Spleen (tissue), 11 donors: ENCODE measurements around the gene PRR23E. TPM values are rescaled to one million over a fixed set of nuclear protein-coding genes. Genes with fewer than 3 reads are reported as not detected.

ENCODE experiments used
- DNase-seq: peaks from one replicate; pipeline ENCODE4 v3.0.0-alpha.2; 2020
- H3K27ac ChIP-seq, 8 donors: fragments of 200-600 bp; sonication (generic) in 7 of 8; 1 replicate in 4 of 8; 2 replicates in 4 of 8; pipeline versions ENCODE4 v1.5.0 to v1.8.0; 2016 to 2021; ENCODE audit warnings: inconsistent platforms in 4 of 8, mild to moderate bottlenecking in 4 of 8, moderate library complexity in 1 of 8
- H3K27me3 ChIP-seq, 7 donors: fragments of 200-600 bp; sonication (generic) in 6 of 7; replicated peaks in 1 of 7; 1 replicate in 4 of 7; 2 replicates in 3 of 7; pipeline versions ENCODE4 v1.5.0 to v1.8.0; 2016 to 2021; ENCODE audit warnings: inconsistent platforms in 3 of 7, mild to moderate bottlenecking in 1 of 7
- H3K36me3 ChIP-seq, 6 donors: fragments of 200-600 bp; sonication (generic) in 5 of 6; 1 replicate in 4 of 6; 2 replicates in 2 of 6; pipeline versions ENCODE4 v1.5.0 to v1.8.0; 2016 to 2021; ENCODE audit warnings: inconsistent platforms in 2 of 6
- H3K4me1 ChIP-seq, 6 donors: fragments of 200-600 bp; sonication (generic) in 5 of 6; 1 replicate in 3 of 6; 2 replicates in 3 of 6; pipeline versions ENCODE4 v1.5.0 to v1.8.0; 2016 to 2021; ENCODE audit warnings: inconsistent platforms in 3 of 6
- H3K4me3 ChIP-seq, 8 donors: fragments of 200-600 bp; sonication (generic) in 7 of 8; 1 replicate in 4 of 8; 2 replicates in 4 of 8; pipeline versions ENCODE4 v1.5.0 to v1.8.0; 2016 to 2021; ENCODE audit warnings: inconsistent platforms in 4 of 8, mild to moderate bottlenecking in 4 of 8, moderate library complexity in 2 of 8
- H3K9me3 ChIP-seq, 8 donors: fragments of 200-600 bp; sonication (generic) in 7 of 8; 1 replicate in 4 of 8; 2 replicates in 4 of 8; pipeline versions ENCODE4 v1.5.0 to v1.8.0; 2016 to 2021; ENCODE audit warnings: inconsistent platforms in 4 of 8
- CTCF ChIP-seq, 11 experiments: fragments of 200-600 bp in 7 of 11; fragments of 450-650 bp in 4 of 11; sonication (generic) in 4 of 11; IDR thresholded peaks in 8 of 11; conservative IDR thresholded peaks in 3 of 11; 1 replicate in 7 of 11; 2 replicates in 4 of 11; pipeline versions ENCODE4 v1.4.0 to v1.8.0; 2016 to 2021; ENCODE audit warnings: antibody characterized with exemption in 11 of 11, inconsistent platforms in 4 of 11, mild to moderate bottlenecking in 1 of 11
- POLR2A ChIP-seq, 3 donors: fragments of 450-650 bp; IDR thresholded peaks; one replicate each; pipeline ENCODE4 v1.5.1; 2017; ENCODE audit warnings: antibody characterized with exemption in 3 of 3, mild to moderate bottlenecking in 1 of 3
- POLR2AphosphoS5 ChIP-seq, 3 donors: sonication (generic); formaldehyde crosslinking; IDR thresholded peaks; one replicate each; pipeline ENCODE4 v1.5.1; 2017; ENCODE audit warnings: antibody characterized with exemption in 3 of 3
- WGBS, 5 donors: extraction: QIAGEN DNeasy Blood & Tissue Kit in 3 of 5; methylation state at CpG; one replicate each; pipeline versions ENCODE4 v1.1.5 to v1.1.7; 2013 to 2018; 5-methylcytosine and 5-hydroxymethylcytosine counted together
- intact Hi-C: fragments of 100-400 bp; cut with DNase I; formaldehyde crosslinking; loops from one replicate; pipeline ENCODE4 v1.15.0; 2023; ENCODE audit warnings: low total_unique reads
- polyA plus RNA-seq, 3 donors: library from polyadenylated mRNA; stranded (reverse); fragments of 200-250 nt; gene quantifications; one replicate each; pipeline ENCODE4 v1.2.1, GENCODE V29; 2013
- total RNA-seq, 7 donors: library from RNA; depleted of rRNA in 3 of 7; stranded (reverse); fragments of >200 nt in 3 of 7; fragmentation: NEBNext Ultra II Directional in 4 of 7; extraction: Animal tissue kit (Norgen Biotek cat#: 25700) in 4 of 7; gene quantifications; one replicate each; pipeline versions ENCODE4 v1.1.0 to v1.2.1, GENCODE V29; 2016 to 2021
- donor health status: healthy with polysubstance abuse.
- donor health status: DM: no; HTN: no; CAD: no; lungs with moderate emphysema.
- donor health status: DM: no; HTN: no; CAD: no.
- donor health status: Bipolar disorder and iron deficiency.
- donor health status: healthy.
- donor health status: DM: no; HTN: no; CAD: no.
- donor health status: DM: yes; HTN: yes; CAD: no.

Gene PRR23E
- total and polyA plus RNA-seq, 10 donors, result not detected

DNA sequence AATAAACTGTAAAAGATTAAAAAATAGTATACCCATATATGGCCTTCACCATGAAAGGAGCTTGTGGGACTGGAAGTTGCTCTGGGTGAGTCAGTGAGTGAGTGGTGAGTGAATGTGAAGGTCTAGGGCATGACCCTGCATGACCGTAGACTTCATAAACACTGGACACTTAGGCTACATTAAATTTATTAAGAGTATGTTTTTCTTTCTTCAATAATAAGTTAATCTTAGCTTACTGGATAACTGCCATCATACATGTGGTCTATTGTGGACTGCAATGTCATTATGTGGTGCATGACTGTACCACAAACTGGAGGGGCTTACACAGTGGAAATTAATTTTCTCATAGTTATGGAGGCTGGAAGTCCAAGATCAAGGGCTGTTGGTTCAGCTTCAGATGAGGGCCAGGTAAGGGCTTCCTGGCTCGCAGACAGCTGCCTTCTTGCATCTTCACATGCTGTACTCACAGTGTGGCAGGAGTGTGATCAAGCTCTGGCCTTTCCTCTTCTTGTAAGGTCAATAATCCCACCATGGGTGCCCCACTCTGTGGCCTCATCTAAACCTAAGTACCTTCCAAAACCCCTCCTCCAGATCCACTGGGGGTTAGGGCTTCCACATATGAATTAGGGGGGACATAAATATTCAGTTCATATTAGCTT, 40.8 kb upstream of the PRR23E start:
- DNase-seq, result peak; percentile 21
- H3K27me3 ChIP-seq, result peaks cover 0 to 13% (median 0%) of the 10 kb centered on the region in 7 donors
- intact Hi-C loops, result no loop called here
- no peaks in the 10 kb centered on the region for H3K4me1 ChIP-seq
- H3K9me3 ChIP-seq, result no peaks in the 10 kb centered on the region
- H3K27ac ChIP-seq, result no peak overlapping the region
- no peak overlapping the region for H3K4me3 ChIP-seq
- no peaks in the 10 kb centered on the region for H3K36me3 ChIP-seq
- TF ChIP-seq POLR2A (IDR thresholded peaks at IDR 0.05), result no peak
- 64 to 91% (median 70%) methylated on average over 2 of the region's 2 CpGs for WGBS, 5 donors

GRCh38 chr3:127152684-127153505, 40.0 kb upstream of the PRR23E start:
- Histone ChIP-seq H3K36me3 (no peaks in the 10 kb centered on the region), H3K27ac (no peak overlapping the region), H3K4me1 (no peaks in the 10 kb centered on the region), H3K27me3 (peaks cover 0 to 21% (median 7%) of the 10 kb centered on the region in 7 donors), H3K4me3 (no peak overlapping the region), H3K9me3 (no peaks in the 10 kb centered on the region)
- WGBS, 5 donors, result 67 to 90% (median 83%) methylated on average over 8 to 10 of the region's 10 CpGs
- no peak for TF ChIP-seq POLR2AphosphoS5 (IDR thresholded peaks at IDR 0.05)
- no peak for TF ChIP-seq POLR2A (IDR thresholded peaks at IDR 0.05)
- TF ChIP-seq CTCF (IDR thresholded peaks at IDR 0.05 in 8 of 11, conservative IDR thresholded peaks at IDR 0.05 in 3 of 11), result no peak
- intact Hi-C loops, result no loop called here
- DNase-seq, result peak; percentile 40

DNA sequence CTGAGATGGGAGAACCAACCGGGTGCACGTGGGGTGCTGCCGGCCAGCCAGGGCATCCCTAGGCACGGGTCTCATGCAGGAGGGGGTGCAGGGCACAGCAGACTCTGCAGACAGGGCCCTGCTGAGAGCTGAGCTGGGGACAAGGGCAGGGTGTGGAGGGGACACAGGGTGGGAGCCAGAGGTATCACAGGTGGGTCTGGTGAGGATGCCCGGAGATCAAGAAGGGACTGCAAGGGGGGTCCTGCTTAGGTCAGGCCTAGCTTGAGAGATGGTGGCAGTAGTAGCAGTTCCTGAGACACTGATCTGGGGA, 39.5 kb upstream of the PRR23E start:
- peak; percentile 61 for DNase-seq
- Histone ChIP-seq H3K4me3 (no peak overlapping the region), H3K36me3 (no peaks in the 10 kb centered on the region), H3K27ac (no peak overlapping the region), H3K27me3 (peaks cover 0 to 26% (median 12%) of the 10 kb centered on the region in 7 donors), H3K4me1 (no peaks in the 10 kb centered on the region), H3K9me3 (no peaks in the 10 kb centered on the region)
- 71 to 90% (median 82%) methylated on average over 5 of the region's 5 CpGs for WGBS, 5 donors
- intact Hi-C loops, result no loop called here
- TF ChIP-seq CTCF (IDR thresholded peaks at IDR 0.05 in 8 of 11, conservative IDR thresholded peaks at IDR 0.05 in 3 of 11) (no peak), POLR2A (IDR thresholded peaks at IDR 0.05) (no peak), POLR2AphosphoS5 (IDR thresholded peaks at IDR 0.05) (no peak)

GRCh38 chr3:127156338-127157050, 36.4 kb upstream of the PRR23E start:
- no peaks in the 10 kb centered on the region for H3K4me1 ChIP-seq
- no peak overlapping the region for H3K27ac ChIP-seq
- no peak for TF ChIP-seq POLR2AphosphoS5 (IDR thresholded peaks at IDR 0.05)
- TF ChIP-seq CTCF (IDR thresholded peaks at IDR 0.05 in 8 of 11, conservative IDR thresholded peaks at IDR 0.05 in 3 of 11), result no peak
- no peak for TF ChIP-seq POLR2A (IDR thresholded peaks at IDR 0.05)
- intact Hi-C loops, result no loop called here
- DNase-seq, result no peak
- H3K27me3 ChIP-seq, result peaks cover 0 to 50% (median 15%) of the 10 kb centered on the region in 7 donors
- no peaks in the 10 kb centered on the region for H3K36me3 ChIP-seq
- H3K9me3 ChIP-seq, result no peaks in the 10 kb centered on the region
- 63 to 71% (median 67%) methylated on average over 16 of the region's 16 CpGs for WGBS, 5 donors
- H3K4me3 ChIP-seq, result no peak overlapping the region
